ENCODE measurements around the gene USP34.

DNA sequence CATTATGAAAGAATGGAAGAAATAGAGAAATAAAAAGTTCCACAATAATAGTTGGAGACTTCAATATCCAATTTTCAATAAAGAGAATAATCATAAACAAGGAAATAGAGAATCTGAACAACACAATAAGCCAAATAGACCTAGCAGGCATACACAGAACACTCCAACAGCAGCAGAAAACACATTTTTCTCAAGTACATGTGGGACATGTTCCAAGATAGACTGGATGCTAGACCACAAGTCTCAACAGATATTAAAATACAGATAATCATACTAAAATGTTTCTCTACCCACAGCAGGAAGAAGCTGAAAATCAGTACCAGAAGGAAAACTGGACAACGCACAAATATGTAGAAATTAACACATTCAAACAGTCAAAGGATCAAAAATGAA lies 113.9 kb downstream of the USP34 start:
- TF ChIP-seq, protein P1, sequence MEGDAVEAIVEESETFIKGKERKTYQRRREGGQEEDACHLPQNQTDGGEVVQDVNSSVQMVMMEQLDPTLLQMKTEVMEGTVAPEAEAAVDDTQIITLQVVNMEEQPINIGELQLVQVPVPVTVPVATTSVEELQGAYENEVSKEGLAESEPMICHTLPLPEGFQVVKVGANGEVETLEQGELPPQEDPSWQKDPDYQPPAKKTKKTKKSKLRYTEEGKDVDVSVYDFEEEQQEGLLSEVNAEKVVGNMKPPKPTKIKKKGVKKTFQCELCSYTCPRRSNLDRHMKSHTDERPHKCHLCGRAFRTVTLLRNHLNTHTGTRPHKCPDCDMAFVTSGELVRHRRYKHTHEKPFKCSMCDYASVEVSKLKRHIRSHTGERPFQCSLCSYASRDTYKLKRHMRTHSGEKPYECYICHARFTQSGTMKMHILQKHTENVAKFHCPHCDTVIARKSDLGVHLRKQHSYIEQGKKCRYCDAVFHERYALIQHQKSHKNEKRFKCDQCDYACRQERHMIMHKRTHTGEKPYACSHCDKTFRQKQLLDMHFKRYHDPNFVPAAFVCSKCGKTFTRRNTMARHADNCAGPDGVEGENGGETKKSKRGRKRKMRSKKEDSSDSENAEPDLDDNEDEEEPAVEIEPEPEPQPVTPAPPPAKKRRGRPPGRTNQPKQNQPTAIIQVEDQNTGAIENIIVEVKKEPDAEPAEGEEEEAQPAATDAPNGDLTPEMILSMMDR (IDR thresholded peaks at IDR 0.05), result no peak
- TF ChIP-seq POLR2A (IDR thresholded peaks at IDR 0.05), result no peak
